ENCODE data around the gene GRM4.

Gene GRM4

DNA sequence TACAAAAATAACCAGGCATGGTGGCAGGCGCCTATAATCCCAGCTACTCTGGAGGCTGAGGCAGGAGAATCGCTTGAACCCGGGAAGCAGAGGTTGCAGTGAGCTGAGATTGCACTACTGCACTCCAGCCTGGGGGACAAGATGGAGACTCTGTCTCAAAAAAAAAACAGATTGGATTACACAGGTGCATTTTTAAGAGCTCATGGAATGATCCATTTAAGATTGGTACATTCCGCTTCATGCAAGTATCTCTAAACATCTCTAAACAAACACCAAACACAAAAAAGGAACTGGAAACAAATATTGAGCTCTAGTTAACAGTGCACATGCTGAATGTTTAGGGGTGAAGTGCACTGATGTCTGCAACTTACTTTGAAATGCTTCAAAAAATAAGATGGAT lies 154.3 kb downstream of the GRM4 start:
- DNase-seq: no peak

DNA sequence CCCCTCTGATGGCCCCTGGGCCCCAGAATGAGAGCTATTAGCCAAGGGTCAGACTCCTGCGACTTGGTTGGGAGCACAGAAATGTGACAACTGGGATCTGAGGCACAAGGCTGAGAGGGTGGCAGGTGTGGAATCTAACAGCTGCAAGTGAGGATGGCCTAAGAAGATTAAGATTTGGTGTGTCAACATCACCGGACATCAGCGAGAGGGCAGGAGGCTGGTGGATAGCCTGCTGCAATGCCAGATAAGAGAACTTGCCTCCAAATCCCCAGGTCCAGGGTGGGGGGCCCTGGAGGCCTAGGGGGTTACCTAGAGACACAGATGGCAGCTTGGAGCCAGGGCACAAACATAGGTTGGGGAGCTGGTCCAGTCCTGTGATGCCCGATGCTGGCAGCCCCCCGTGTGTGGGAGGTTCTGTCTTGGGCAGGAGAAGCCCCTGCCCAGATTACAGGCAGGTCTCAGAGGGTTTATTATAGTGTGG lies 155.8 kb downstream of the GRM4 start:
- DNase-seq: no peak

DNA sequence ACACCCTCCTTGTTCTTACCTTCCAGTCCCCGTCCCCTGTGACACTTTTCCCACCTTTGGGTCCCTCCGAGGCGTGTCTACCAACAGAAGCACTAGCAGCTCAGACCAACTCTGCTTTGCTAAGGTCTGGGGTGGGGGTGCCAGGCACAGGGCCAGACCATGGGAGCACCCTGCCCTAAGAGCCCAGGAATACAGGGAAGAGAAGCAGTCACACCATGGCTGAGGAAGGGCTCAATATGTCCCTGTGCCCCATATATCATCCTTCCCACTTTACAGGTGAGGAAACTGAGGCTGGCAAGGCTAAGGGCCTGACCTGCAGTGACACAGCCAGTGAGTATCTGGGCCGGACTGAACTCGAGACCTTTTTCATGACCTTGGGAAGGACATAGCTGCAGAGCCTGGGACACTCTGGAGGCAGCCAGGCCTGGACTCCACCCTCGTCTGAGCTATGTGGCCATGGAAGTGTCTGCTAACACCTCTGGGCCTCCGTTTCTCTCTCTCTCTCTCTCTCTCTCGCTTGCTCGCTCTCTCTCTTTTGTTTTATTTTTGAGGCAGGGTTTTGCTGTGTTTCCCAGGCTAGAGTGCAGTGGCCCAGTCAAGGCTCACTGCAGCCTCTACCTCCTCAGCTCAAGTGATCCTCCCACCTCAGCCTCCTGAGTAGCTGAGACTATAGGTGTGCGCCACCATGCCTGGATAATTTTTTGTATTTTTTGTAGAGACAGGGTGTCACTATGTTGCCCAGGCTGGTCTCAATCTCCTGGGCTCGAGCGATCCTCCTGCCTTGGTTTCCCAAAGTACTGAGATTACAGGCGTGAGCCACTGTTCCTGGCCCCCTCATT lies 156.7 kb downstream of the GRM4 start:
- DNase-seq: no peak

DNA sequence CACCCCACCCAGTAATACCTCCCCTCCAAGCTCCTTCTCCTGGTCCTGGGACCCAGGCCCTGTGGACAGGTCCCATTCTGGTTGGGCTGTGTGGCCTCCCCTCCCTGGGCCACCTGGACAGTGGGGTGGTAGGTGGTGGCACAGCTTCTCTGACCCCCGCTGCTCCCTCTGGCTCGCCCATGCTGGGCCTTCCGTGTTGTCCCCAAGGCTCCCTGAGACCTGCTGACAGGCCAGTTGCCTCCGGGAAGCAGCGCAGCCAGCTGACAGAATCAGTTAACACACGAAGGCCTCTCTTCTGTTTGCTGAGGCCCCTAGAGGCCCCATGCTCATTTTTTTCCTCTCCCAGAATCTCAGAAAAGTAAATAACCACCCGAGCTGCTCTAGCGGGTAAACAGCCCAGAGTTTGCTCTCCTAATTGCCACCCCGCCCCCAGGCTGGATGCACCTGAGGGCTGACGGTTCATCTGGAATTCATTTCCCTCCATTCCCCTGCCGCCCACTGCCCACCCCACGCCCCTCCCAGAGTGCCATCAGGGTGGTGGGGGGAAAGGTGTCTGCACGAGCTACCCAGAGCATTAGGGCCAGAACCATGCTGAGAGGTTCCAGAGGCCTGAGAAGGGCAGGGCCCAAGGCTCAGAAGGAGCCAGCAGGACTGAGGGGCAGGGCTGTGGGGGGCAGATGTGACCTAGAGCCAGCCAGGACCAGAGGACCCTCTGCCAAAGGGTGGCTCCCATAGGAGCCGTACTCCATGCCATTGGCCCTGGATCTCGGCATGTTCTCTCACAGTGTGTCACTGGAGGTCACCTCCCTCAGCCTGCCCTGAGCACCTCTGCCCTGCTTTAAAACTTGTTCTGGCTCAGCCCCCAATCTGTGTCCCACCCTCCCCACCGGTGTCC lies 157.5 kb downstream of the GRM4 start:
- DNase-seq: no peak

DNA sequence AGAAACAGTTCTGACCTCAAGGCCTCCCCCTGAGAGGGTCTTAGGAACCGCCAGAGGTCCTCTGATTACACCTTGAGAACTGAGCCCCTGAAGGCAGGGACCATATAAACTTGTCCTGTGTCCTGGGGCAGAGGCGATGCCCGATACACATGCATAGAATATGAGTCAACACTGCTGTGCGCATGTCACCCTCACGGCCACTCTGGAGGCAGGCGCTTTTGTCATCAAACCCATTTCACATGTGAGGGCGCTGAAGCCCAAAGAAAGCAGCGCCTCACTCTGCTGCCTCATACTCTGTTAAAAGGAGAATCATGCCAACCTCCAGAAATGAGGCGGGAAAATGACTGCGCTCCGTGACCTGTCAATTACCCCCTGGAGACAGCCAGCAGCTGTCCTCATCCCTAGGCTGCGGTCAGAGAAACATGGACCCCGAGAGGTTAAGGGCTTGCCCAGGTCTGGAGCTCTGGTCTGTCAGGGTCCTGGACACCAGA lies 158.3 kb downstream of the GRM4 start:
- DNase-seq: no peak

DNA sequence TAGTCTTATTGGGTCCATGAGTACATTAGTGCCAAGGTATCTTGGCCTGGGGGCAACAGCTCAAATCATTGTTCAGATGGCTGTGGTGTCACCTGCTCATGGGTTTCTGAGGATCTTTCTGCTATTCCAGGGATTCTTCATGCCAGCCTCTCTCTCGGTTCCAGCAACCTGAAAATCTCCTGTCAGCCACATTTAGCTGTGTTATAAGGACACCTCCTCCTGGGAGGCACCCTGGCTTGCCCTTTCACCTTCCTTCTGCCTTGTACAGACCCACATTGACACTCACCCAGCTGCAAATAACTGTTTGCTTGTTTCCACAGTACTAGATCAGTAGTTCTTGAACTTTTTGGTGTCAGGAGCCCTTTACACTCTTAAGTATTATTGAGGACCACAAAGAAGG lies 159.9 kb downstream of the GRM4 start:
- no peak for DNase-seq

DNA sequence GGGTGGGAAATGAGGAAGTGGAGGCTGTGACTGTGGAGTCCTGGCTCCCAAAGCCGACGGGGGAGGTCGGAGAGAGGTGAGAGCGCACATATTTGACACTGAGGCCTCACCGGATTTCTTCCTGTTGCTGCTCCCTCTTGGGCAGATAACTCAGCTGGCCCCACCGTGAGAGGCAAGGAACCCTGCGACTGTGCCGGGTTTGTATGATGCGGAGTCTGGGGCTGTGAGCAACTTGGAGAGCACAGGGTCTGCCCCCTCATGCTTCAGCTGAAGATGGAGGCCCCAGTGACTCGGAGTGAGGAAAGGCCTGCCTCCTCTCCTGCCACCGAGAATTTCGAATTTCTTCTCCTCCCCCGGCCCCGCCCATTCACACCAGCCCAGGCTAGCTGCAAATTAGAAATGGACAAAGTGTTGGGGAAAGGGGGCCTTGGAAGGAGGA lies 160.6 kb downstream of the GRM4 start:
- DNase-seq: no peak

DNA sequence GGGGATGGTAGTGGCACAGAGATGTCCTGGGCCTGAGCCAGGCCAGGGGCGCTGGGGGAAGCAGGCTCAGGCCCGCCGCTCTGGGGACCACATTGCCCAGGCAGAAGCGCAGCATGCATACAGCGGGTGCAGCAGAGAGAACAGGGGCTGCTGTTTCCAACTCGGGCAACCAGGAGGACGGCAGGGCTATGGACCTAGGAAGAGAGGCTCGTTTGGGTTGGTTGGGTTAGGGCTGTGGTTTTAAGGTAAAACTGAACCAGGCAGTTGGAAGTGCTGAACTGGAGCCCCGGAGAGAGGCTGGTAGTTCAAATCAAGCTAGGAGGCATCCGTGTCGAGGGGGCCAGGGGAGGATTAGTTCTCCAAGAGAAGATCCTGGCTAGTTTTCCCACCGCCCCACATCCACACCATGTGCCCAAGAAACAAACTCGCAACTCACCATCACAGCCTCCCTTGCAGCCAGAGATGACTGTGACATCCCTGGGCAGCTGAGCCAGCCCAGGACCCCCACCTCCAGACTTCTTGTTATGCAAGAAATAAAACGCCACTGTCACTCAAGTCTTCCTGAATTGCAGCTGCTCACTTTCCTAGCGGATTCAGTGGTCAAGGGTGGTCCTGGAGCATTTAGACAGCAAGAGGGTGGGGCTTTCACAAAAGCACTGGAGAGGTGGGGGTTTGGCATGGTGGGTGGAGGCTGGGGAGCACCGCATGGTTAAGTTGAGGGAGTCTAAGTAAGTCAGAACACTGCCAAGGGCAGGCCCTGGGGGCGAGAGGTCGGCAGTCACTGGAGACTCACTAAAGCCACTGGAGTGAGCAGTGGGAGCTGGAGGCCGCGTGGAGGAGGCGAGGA lies 161.2 kb downstream of the GRM4 start:
- DNase-seq: no peak

DNA sequence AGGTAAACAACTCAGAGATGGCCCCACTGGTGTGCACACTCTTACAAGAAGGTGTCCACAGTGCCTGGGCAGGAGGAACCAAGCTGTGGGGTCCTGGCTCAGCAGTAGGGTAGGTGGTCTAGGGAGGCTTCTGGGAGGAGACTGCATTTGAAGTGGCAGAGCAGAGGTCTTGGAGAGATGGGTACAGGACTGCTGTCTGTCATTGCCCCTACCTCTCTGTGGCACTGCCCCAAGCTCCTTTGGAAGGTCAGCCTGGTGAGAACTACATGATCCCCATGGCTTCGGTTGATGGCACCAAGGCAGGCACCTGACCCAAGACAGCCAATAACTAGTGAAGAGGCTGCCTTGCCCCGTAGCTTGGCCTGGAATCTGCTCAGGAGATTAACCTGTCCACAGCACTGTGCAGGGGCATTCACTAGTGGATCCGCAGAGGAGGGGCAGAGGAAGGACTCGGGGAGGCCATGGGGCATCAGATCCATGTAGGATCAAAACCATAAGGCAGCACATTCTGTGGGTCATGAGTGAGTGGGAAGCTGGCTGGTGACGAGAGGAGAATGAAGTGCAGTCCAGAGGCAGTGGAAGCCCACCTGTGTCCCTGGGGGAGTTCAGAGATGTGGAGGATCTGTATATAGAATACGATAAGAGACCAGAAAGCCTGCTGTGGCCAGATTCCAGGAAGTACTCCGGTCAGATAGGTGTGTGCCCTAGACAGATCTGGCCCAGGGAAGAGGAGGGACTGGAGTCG lies 162.0 kb downstream of the GRM4 start:
- no peak for DNase-seq

DNA sequence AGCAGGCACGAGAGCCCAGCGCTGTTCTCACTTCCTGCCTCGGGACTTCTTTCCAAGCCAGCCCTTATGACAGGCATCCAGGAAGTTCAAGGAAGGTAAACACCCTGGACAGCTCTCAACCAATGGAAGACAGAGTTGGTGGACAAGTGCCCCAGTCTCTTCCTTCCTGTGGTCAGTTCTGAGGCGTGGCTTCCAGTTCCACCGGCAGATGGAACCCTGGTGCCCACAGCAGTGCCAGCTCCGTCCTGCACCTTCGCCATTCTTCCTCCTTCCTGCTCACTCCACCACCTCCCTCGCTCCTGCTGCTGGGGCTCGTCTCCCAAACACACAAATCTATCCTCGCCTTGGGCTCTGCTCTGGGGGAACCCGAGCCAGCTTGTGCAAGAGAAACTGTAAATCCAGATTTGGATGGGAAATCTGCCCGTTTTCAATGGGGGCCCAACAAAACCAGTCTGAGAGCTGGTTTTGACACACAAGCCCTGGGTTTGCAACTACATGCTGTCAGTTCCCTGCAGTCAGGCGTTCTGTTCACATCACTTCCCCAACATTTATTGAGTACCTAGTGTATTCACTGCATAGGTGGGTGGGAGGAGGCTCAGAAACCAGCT lies 162.7 kb downstream of the GRM4 start:
- DNase-seq: no peak

DNA sequence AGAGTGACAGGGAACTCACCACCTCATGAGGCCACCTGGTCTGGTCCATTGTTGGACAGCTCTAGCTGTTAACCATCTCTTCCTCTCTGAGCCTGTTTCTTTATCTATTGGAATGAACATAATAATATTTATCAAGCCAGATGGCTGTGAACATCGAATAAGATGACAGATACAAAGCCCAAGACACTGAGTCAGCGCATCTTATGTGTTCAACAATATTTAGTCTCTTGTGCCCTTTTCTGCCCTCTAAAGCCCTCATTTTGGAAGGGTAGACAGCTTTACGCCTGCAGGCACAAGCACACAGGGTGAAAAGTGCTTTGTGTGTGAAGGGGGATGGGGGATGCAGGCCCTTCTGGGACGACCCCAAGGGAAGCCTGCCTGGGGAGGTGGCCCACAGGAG lies 164.0 kb downstream of the GRM4 start:
- DNase-seq: no peak

DNA sequence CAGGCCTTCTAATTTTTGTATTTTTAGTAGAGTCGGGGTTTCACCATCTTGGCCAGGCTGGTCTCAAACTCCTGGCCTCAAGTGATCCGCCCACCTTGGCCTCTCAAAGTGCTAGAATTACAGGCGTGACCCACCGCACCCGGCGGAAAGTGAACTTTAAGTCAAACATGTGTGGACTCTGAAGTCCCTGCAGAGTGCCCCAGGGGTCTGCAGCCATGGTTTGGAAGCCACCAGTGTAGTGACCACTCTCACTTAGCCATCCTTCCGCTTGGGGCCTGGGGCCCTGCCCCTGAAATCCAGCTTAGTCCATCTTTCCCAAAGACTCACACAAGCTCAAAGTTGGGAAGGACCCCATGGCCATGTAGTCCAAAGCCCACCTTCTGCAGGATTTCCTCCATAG lies 164.5 kb downstream of the GRM4 start:
- DNase-seq: no peak

DNA sequence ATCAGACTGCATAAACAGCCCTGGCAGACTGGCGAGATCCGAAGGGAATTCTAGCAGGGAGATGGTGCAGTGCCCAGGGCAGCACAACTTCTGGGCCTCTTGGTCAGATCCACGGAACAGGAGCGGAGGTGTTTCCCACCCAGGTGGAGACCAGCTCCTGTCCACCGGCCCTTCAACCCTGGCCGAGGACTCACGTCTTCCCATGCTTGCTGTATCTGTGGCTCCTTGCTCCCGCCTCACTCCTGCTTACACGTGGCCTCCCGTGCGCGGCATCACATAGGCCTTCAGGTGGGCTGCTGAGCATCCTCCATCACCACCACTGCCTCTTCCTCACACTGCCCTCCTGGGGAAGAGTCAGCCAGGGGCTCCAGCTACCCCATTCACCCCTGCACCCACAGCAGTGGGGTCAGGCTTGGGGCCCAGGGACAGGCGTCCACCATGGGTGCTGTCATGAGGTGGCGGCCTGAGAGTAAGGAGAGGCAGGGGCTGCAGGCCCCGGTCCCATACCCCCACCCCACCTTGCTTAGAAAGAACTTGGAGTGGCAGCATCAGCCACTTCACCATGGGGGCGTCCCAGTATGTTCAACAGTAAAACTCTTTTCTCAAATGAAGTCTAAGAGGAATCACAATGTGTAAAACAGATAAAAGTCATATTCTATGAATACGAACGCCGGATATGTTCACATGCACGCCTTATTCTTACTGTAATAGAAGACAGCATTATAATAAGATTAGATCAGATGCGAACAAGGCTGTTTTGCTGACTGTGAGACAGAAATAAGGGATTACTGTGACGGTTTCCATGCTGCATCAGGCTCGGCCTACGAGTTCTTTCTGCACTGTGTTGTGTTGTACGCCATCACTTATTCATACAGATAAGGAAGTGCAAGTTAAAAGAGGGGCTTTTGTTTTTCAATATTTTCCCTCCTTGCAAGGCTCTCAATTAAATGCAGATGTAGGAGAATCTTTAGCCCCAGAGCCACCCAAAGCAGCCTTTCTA lies 165.4 kb downstream of the GRM4 start:
- DNase-seq: no peak

DNA sequence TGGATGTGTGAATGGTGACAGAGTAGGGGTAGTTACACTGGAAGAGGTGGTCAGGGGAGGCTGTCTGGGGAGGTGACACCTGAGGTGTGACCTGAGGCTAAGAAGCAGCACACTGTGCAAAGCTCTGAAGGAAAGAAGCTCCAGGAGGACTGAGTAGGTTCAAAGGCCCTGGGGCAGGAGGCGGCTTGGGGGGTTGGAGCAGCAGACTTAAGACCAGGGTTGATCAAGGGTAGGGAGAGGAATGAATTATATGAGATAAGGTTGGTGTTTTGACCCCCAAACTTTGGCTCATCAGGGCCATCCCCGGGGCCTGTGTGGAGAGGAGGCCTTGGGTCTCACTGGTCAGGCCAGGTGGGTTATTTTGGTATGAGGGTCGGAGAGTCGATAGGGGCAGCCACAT lies 166.1 kb downstream of the GRM4 start:
- no peak for DNase-seq

DNA sequence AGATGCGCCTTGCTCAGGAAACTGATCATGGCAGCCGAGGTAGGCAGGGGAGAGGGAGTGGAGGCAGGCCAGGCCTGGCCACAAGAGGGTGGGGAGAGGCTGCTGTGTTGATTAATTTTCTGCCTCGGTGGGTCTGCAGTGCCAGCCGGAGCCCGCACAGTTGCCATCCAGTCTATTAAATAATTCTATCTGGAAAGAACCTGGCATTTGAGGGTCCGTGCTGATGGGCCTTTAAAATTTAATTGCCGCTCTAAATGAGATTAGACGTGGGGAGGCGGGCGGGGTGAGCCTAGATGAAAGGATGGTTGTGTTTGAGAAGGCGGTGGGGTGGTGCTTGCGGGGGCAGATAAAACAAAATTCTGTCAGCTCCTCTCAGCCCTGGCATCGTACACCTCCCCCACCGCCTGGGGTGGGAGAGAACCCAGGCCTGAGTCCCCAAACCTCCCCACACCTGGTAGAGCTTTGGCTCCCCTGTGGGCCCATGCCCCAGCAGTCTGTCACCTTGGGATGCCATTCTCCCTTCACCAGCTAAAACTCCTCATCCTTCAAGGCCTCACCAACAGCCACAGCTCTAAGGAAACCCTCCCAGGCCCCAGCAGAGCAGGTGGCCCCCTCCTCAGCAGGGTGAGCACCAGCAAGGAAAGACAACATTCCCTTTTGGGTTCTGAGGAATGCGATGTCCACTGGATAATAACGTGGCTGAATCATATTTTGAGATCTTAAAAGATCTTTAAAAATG lies 167.3 kb downstream of the GRM4 start:
- no peak for DNase-seq

DNA sequence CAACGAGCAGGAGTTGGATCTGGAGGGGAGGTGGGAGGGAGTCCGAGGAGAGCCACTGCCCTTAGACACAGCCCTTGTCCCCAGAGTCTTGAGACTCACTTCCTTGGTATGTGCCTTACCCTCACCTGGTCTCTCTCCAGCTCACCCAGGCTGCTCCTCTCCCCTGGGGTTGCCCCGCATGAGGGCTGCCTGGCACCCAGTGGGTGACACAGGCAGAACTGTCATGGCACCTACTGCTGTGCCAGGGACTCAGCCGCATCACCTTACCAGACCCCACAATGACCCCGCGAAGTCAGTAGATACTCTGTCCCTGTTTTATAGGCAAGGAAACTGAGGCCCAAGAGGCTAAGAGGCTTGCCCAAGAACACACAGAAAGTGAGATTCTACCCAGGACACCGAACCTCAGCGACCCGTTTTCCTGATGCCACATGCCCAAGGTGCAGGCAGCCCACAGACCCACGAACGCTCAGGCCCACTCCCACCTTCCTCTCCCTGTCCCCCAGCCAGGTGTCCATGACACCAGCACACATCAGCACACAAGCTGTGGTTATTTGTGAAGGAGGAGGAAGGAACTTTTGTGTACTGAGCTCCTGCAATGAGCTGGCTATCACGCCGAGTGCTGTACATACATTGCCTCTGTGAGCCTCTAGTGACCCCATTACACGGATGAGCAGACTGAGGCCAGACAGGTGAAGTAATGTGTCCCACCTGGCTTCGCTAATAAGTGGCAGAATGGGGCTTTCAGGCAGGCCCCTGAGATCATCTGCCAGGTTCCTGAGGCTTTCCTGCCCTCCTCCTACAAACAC lies 168.1 kb downstream of the GRM4 start:
- no peak for DNase-seq

DNA sequence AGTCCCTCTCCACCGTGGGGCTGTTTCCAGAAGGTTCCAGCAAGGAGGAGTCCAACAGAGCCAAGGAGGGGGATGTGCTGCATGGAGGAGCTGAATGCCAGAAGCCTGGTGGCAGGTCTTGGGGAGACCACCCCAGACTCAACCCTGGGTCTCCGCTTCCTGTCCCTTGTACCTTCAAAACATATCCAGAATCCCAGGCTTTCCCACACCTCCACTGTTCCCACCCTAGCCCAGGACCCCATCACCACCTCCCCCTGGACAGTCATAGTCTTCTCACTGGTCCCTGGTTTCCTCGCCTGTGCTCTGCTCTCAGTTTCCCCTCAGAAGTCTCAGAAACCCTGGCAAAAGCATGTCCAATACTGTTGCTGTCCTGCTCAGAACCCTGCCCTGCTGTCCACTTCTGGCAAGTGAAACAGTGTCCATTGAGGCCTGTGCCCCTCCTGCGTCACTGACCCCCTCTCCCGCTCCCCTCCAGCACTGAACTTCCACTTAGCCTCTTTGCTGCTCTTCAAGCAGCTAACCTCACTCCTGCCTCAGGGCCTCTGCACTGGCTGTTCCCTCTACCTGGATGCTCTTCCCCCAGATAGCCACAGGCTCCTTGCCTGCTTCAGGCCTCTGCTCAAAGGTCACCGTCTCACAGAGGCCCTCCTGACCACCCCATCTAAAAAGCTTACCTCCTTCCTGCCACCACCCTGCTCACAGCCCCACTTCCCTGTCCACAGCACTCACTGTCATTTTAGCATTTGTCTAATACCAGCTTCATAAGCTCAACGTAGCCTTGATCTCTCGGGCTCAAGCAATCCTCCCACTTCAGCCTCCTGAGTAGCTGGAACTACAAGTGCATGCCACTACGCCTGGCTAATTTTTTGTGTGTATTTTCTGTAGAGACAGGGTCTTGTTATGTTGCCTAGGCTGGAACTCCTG lies 169.2 kb downstream of the GRM4 start:
- no peak for DNase-seq
